ENCODE results near the gene CRAT.

The CRAT gene

DNA sequence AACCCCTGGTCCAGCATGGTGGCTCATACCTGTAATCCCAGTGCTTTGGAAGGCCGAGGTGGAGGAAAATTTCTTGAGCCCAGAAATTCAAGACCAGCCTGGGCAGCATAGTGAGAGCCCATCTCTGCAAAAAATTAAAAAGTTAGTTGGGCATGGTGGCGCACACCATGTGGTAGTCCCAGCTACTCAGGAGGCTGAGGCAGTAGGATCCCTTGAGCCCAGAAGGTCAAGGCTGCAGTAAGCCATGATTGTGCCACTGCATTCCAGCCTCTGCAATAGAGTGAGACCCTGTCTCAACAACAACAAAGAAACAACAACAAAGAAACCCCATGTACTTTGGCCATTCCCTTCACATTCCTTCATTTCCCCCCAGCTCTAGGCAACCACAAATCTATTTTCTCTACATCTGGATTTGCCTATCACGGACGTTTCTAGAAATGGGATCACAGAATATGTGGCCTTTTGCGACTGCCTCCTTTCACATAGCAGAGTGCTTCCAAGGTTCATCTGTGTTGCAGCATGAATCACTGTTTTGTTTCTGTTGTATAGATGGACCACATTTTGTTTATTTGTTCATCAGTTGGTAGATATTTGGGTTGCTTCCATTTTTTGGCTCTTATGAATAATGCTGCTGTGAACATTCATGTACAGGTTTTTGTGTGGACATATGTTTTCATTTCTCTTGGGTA lies 56.3 kb downstream of the CRAT start:
- TF ChIP-seq, protein P1, sequence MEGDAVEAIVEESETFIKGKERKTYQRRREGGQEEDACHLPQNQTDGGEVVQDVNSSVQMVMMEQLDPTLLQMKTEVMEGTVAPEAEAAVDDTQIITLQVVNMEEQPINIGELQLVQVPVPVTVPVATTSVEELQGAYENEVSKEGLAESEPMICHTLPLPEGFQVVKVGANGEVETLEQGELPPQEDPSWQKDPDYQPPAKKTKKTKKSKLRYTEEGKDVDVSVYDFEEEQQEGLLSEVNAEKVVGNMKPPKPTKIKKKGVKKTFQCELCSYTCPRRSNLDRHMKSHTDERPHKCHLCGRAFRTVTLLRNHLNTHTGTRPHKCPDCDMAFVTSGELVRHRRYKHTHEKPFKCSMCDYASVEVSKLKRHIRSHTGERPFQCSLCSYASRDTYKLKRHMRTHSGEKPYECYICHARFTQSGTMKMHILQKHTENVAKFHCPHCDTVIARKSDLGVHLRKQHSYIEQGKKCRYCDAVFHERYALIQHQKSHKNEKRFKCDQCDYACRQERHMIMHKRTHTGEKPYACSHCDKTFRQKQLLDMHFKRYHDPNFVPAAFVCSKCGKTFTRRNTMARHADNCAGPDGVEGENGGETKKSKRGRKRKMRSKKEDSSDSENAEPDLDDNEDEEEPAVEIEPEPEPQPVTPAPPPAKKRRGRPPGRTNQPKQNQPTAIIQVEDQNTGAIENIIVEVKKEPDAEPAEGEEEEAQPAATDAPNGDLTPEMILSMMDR (IDR thresholded peaks at IDR 0.05; ENCODE audit: low read depth, low read length), result no peak
- in situ Hi-C loops (cut with HindIII; ENCODE audit: low sequenced_read_pairs), result no loop called here
- no peak overlapping the region for H3K4me3 ChIP-seq (ENCODE audit: low read depth, low read length)
- no peak for DNase-seq (ENCODE audit: low read depth, low spot score)

- in situ Hi-C loops (cut with HindIII; ENCODE audit: low sequenced_read_pairs), result no loop called here
- no peak for DNase-seq (ENCODE audit: low read depth, low spot score)
- H3K4me3 ChIP-seq (ENCODE audit: low read depth, low read length), result no peak overlapping the region
- TF ChIP-seq, protein P1 (IDR thresholded peaks at IDR 0.05; ENCODE audit: low read depth, low read length), result no peak
Measured at GRCh38 chr9:129053020-129053419, 57.6 kb downstream of the CRAT start.

- in situ Hi-C loops (cut with HindIII; ENCODE audit: low sequenced_read_pairs), result no loop called here
- H3K4me3 ChIP-seq (ENCODE audit: low read depth, low read length), result no peak overlapping the region
- no peak for DNase-seq (ENCODE audit: low read depth, low spot score)
- TF ChIP-seq, protein P1 (IDR thresholded peaks at IDR 0.05; ENCODE audit: low read depth, low read length), result no peak
Measured at GRCh38 chr9:129052592-129052991, 58.0 kb downstream of the CRAT start.
